H9 (cell line): ENCODE data around the gene UBQLN4. TPM values are rescaled to one million over a fixed set of nuclear protein-coding genes. Genes with fewer than 3 reads are reported as not detected.

ENCODE experiments used
- DNase-seq: peaks from one replicate; pipeline ENCODE4 v3.0.0-alpha.2; 2017
- H2AFZ ChIP-seq: one replicate; pipeline ENCODE4 v1.6.1; 2013; ENCODE audit warnings: mild to moderate bottlenecking, low read length, control low read depth, moderate library complexity
- H2AK5ac ChIP-seq: 2 replicates; pipeline ENCODE4 v1.6.1; 2013; ENCODE audit warnings: low read length, control low read depth, mixed read lengths; ENCODE audit not compliant: insufficient read length
- H2BK120ac ChIP-seq: one replicate; pipeline ENCODE4 v1.6.1; 2013; ENCODE audit warnings: low read depth, mild to moderate bottlenecking, low read length, control low read depth, inconsistent platforms; ENCODE audit not compliant: poor library complexity, severe bottlenecking
- H2BK12ac ChIP-seq: 2 replicates; pipeline ENCODE4 v1.6.1; 2013; ENCODE audit warnings: low read length, control low read depth, mixed read lengths, low read depth; ENCODE audit not compliant: insufficient read length
- H2BK15ac ChIP-seq: 2 replicates; pipeline ENCODE4 v1.6.1; 2013; ENCODE audit warnings: low read depth, low read length, control low read depth
- H2BK20ac ChIP-seq: one replicate; pipeline ENCODE4 v1.6.1; 2013; ENCODE audit warnings: low read depth, mild to moderate bottlenecking, low read length, control low read depth, inconsistent platforms; ENCODE audit not compliant: poor library complexity, severe bottlenecking
- H2BK5ac ChIP-seq: 2 replicates; pipeline ENCODE4 v1.6.1; 2013; ENCODE audit warnings: low read length, control low read depth, mixed read lengths; ENCODE audit not compliant: insufficient read length
- H3K14ac ChIP-seq: 2 replicates; pipeline ENCODE4 v1.6.1; 2013; ENCODE audit warnings: low read length, control low read depth; ENCODE audit not compliant: insufficient read depth
- H3K18ac ChIP-seq: 2 replicates; pipeline ENCODE4 v1.6.1; 2013; ENCODE audit warnings: low read depth, mild to moderate bottlenecking, mixed read lengths, low read length, control low read depth; ENCODE audit not compliant: insufficient read length
- H3K23ac ChIP-seq: 2 replicates; pipeline ENCODE4 v1.6.1; 2013; ENCODE audit warnings: low read length, control low read depth, mixed read lengths, low read depth; ENCODE audit not compliant: insufficient read length
- H3K23me2 ChIP-seq: 2 replicates; pipeline ENCODE4 v1.6.1; 2013; ENCODE audit warnings: low read depth, mild to moderate bottlenecking, mixed read lengths, low read length, control low read depth; ENCODE audit not compliant: insufficient read length, poor library complexity, severe bottlenecking
- H3K27ac ChIP-seq: 2 replicates; pipeline ENCODE4 v1.5.1; 2013; ENCODE audit warnings: low read length, control low read depth, mixed read lengths, low read depth; ENCODE audit not compliant: insufficient read length
- H3K27me3 ChIP-seq: 2 replicates; pipeline ENCODE4 v1.6.1; 2013; ENCODE audit warnings: low read length, control low read depth, inconsistent platforms; ENCODE audit not compliant: insufficient read depth
- H3K4ac ChIP-seq: 2 replicates; pipeline ENCODE4 v1.6.1; 2013; ENCODE audit warnings: low read depth, mild to moderate bottlenecking, control low read depth, inconsistent platforms, low read length, moderate library complexity
- H3K4me1 ChIP-seq: 2 replicates; pipeline ENCODE4 v1.6.1; 2013; ENCODE audit warnings: low read length, control low read depth, inconsistent platforms; ENCODE audit not compliant: insufficient read depth
- H3K4me2 ChIP-seq: 2 replicates; pipeline ENCODE4 v1.6.1; 2013; ENCODE audit warnings: low read length, control low read depth, mixed read lengths; ENCODE audit not compliant: insufficient read length, insufficient read depth
- H3K56ac ChIP-seq: 2 replicates; pipeline ENCODE4 v1.6.1; 2013; ENCODE audit warnings: low read depth, mild to moderate bottlenecking, mixed read lengths, low read length, control low read depth; ENCODE audit not compliant: insufficient read length
- H3K79me1 ChIP-seq: 2 replicates; pipeline ENCODE4 v1.6.1; 2013; ENCODE audit warnings: low read depth, mild to moderate bottlenecking, moderate library complexity, low read length, control low read depth, inconsistent platforms; ENCODE audit not compliant: insufficient read depth, poor library complexity, severe bottlenecking
- H3K79me2 ChIP-seq: 2 replicates; pipeline ENCODE4 v1.6.1; 2013; ENCODE audit warnings: low read length, control low read depth, inconsistent platforms; ENCODE audit not compliant: insufficient read depth
- H3K9ac ChIP-seq: 2 replicates; pipeline ENCODE4 v1.6.1; 2013; ENCODE audit warnings: low read length, control low read depth, mixed read lengths; ENCODE audit not compliant: insufficient read length; ENCODE audit errors: extremely low read depth
- H3K9me3 ChIP-seq: one replicate; pipeline ENCODE4 v1.6.1; 2013; ENCODE audit warnings: low read depth, low read length, inconsistent platforms; ENCODE audit not compliant: control insufficient read depth
- H3T11ph ChIP-seq: one replicate; pipeline ENCODE4 v1.6.1; 2013; ENCODE audit warnings: mild to moderate bottlenecking, low read length, control low read depth, inconsistent platforms
- H4K20me1 ChIP-seq: one replicate; pipeline ENCODE4 v1.6.1; 2013; ENCODE audit not compliant: control insufficient read depth, insufficient read length, insufficient read depth
- H4K5ac ChIP-seq: 2 replicates; pipeline ENCODE4 v1.6.1; 2013; ENCODE audit warnings: low read depth, mild to moderate bottlenecking, mixed read lengths, low read length, control low read depth; ENCODE audit not compliant: insufficient read length
- H4K8ac ChIP-seq: replicated peaks from 2 replicates; pipeline ENCODE4 v1.6.1; 2013; ENCODE audit warnings: low read length, control low read depth, mixed read lengths, low read depth; ENCODE audit not compliant: insufficient read length
- H4K91ac ChIP-seq: 2 replicates; pipeline ENCODE4 v1.6.1; 2013; ENCODE audit warnings: low read depth, mild to moderate bottlenecking, moderate library complexity, mixed read lengths, low read length, control low read depth; ENCODE audit not compliant: insufficient read length
- H3K27ac Mint-ChIP-seq, 3 experiments: 2 replicates in 2 of 3; 3 replicates in 1 of 3; pipeline ENCODE4 v1.8.0; 2020 to 2021; ENCODE audit warnings: mixed read lengths in 3 of 3, mild to moderate bottlenecking in 1 of 3, moderate library complexity in 1 of 3
- H3K27me3 Mint-ChIP-seq: 2 replicates; pipeline ENCODE4 v1.8.0; 2021; ENCODE audit warnings: low read depth, mild to moderate bottlenecking, moderate library complexity, mixed read lengths
- H3K36me3 Mint-ChIP-seq, 3 experiments: 2 replicates in 2 of 3; 3 replicates in 1 of 3; pipeline ENCODE4 v1.8.0; 2020 to 2021; ENCODE audit warnings: low read depth in 3 of 3, mixed read lengths in 3 of 3; ENCODE audit not compliant: insufficient read depth in 1 of 3
- H3K4me1 Mint-ChIP-seq, 2 experiments: 2 replicates each; pipeline ENCODE4 v1.8.0; 2020; ENCODE audit warnings: mixed read lengths in 2 of 2
- H3K4me3 Mint-ChIP-seq, 2 experiments: 2 replicates in 1 of 2; 3 replicates in 1 of 2; pipeline ENCODE4 v1.8.0; 2020 to 2021; ENCODE audit warnings: mild to moderate bottlenecking in 2 of 2, mixed read lengths in 2 of 2, moderate library complexity in 1 of 2
- H3K9me3 Mint-ChIP-seq, 2 experiments: 2 replicates in 1 of 2; 3 replicates in 1 of 2; pipeline ENCODE4 v1.8.0; 2020; ENCODE audit warnings: mild to moderate bottlenecking in 2 of 2, mixed read lengths in 2 of 2, moderate library complexity in 1 of 2
- CTCF ChIP-seq: fragments of 200-600 bp; sonication (generic); conservative IDR thresholded peaks from 3 replicates; pipeline ENCODE4 v1.8.0; 2021; ENCODE audit warnings: antibody characterized with exemption, mild to moderate bottlenecking
- WGBS: extraction: QIAGEN DNeasy Blood & Tissue Kit; methylation state at CpG from one replicate; pipeline ENCODE4 v1.1.7; 2013; ENCODE audit warnings: missing lambda C conversion rate, low lambda C conversion rate, mixed read lengths; ENCODE audit not compliant: insufficient read length; ENCODE audit errors: extremely low coverage; 5-methylcytosine and 5-hydroxymethylcytosine counted together
- total RNA-seq: library from RNA; stranded (reverse); gene quantifications from 2 replicates; pipeline ENCODE4 v1.2.1, GENCODE V29; 2021

The UBQLN4 gene
- total RNA-seq, 1 experiment from 2014 or later, result 49.4 TPM

GRCh38 chr1:156051011-156051725 is 2.4 kb downstream of the UBQLN4 start:
- Histone ChIP-seq H3T11ph (no peak overlapping the region), H4K91ac (no peak overlapping the region), H4K5ac (no peak overlapping the region), H2AFZ (no peak overlapping the region), H3K27me3 (no peaks in the 10 kb centered on the region), H2BK12ac (no peak overlapping the region), H3K79me1 (peaks cover 4% of the 10 kb centered on the region), H3K4me1 (0 out of 2 replicates have a peak, but pooled peaks cover 2% of the 10 kb centered on the region), H3K79me2 (no peaks in the 10 kb centered on the region; the same call in 1 of the 2 replicates), H3K18ac (no peak overlapping the region), H3K23ac (no peak overlapping the region), H3K56ac (no peak overlapping the region), H3K4ac (no peak overlapping the region), H2BK15ac (no peak overlapping the region), H4K8ac (no peak overlapping the region), H3K9ac (no peak overlapping the region), H3K23me2 (peaks cover 10% of the 10 kb centered on the region), H2BK120ac (no peak overlapping the region), H3K4me2 (no peak overlapping the region), H2BK20ac (no peak overlapping the region), H2AK5ac (no peak overlapping the region), H3K9me3 (no peaks in the 10 kb centered on the region), H3K27ac (no peak overlapping the region), H3K14ac (no peak overlapping the region), H4K20me1 (no peaks in the 10 kb centered on the region), H2BK5ac (no peak overlapping the region)
- H3K4me3 Mint-ChIP-seq, result peak overlapping the region; percentile 62 to 84; a peak in 3 of 5 replicates
- H3K9me3 Mint-ChIP-seq, result no peaks in the 10 kb centered on the region
- no peak overlapping the region; a peak in 1 of 7 replicates for H3K27ac Mint-ChIP-seq
- peaks cover 18 to 20% of the 10 kb centered on the region in 2 experiments for H3K4me1 Mint-ChIP-seq
- H3K27me3 Mint-ChIP-seq, result no peaks in the 10 kb centered on the region
- no CpG with 5 or more reads among the region's 7 CpGs for WGBS
- no peak for DNase-seq
- no peak; the same call in 2 of the 3 replicates for TF ChIP-seq CTCF
- peaks cover 14 to 40% (median 39%) of the 10 kb centered on the region in 3 experiments for H3K36me3 Mint-ChIP-seq
